Measurements from ENCODE around the gene MTRR. TPM values are rescaled to one million over a fixed set of nuclear protein-coding genes. Genes with fewer than 3 reads are reported as not detected.

The MTRR gene
- total RNA-seq, 3 donors from 2014 or later: 57.2 to 64.8 (median 57.9) TPM

DNA sequence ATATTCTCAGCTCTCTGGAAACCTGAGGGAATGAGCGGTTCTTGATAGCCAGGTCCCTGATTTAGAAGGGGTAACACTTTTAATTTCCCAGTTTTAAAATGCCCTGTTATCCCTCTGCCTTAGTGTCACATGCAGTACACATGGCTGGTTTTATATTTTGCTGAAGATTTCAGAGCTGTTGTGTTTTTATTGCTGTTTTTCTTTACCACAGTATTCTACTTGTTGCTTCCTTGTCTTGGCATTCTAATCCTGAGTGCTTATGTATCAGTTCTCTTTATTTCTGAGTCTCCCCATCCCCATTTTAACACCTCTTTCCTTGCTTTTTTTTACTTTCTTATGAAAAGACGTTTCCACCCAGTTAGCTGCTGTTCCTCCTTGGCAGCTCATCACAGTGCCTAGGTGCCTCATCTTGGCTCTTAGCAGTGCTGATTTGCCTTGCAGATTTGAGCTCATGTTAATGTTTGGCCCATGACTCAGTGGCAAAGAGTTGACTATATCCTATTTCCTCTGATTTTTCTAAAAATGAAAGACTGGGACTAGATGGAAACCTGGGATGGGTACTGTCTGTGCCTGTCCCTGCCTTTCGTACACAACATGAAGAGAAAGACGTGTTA, 3.7 kb downstream of the MTRR start:
- Mint-ChIP-seq H3K36me3 (ENCODE audit: insufficient read depth) (peaks cover 43% of the 10 kb centered on the region), H3K4me1 (ENCODE audit: low read depth) (peaks cover 68% of the 10 kb centered on the region), H3K27me3 (ENCODE audit: low read depth) (no peaks in the 10 kb centered on the region), H3K4me3 (peak overlapping the region; percentile 97), H3K9me3 (no peaks in the 10 kb centered on the region)
- no peak for DNase-seq
- ATAC-seq: no peak

DNA sequence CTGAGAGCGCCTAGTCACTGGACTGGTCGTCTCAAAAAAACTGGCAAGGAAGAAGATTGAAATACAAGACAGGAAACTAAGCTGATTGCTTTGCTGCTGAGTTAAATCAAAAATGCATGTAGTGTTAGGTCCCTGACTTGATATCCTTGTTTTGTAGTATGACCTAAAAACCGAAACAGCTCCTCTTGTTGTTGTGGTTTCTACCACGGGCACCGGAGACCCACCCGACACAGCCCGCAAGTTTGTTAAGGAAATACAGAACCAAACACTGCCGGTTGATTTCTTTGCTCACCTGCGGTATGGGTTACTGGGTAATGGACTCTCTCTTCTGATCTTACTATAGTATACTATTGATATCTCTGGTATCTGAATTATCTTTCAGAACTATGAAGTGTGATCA, 4.3 kb downstream of the MTRR start:
- Mint-ChIP-seq H3K27me3 (ENCODE audit: low read depth) (no peaks in the 10 kb centered on the region), H3K9me3 (no peaks in the 10 kb centered on the region), H3K4me1 (ENCODE audit: low read depth) (peaks cover 72% of the 10 kb centered on the region), H3K36me3 (ENCODE audit: insufficient read depth) (peaks cover 49% of the 10 kb centered on the region), H3K4me3 (peak overlapping the region; percentile 97)
- no peak for DNase-seq
- ATAC-seq: peak in 1 of 2 donors; percentile 2

DNA sequence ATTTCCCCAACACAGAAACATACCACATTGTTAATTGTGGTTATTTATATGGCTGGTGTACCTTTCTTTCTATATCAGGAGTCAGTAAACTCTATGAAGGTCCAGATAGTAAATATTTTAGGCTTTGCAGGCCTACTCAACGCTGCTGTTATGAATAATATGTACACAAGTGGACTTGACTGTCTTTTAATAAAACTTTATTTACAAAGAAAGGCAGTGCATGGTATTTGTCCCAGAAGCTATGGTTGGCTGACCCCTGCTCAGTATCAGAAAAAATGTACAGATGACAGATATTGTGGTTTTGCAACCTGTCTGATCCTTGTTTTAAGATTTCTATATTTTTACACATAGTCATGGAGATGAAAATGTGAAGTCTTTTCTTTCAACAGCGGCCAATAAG, 5.7 kb downstream of the MTRR start:
- ATAC-seq (no peak), DNase-seq (no peak)
- no peaks in the 10 kb centered on the region for H3K9me3 Mint-ChIP-seq
- peaks cover 58% of the 10 kb centered on the region for H3K36me3 Mint-ChIP-seq (ENCODE audit: insufficient read depth)
- peaks cover 82% of the 10 kb centered on the region for H3K4me1 Mint-ChIP-seq (ENCODE audit: low read depth)
- no peak overlapping the region for H3K4me3 Mint-ChIP-seq
- no peaks in the 10 kb centered on the region for H3K27me3 Mint-ChIP-seq (ENCODE audit: low read depth)

DNA sequence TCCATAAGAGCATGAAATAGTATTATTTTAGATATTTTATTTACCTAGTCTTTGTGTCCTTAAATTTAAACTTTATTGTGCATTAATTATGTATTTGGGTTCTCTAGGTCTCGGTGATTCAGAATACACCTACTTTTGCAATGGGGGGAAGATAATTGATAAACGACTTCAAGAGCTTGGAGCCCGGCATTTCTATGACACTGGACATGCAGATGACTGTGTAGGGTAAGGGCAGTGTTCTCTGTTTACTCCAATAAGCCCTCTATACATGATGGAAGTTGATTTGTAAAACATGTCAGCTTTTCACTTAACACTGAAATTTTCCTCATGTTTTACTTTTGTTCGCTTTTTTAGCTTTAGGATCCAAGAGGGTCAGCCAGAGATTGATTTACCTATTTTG, 6.2 kb downstream of the MTRR start:
- H3K4me1 Mint-ChIP-seq (ENCODE audit: low read depth): peaks cover 78% of the 10 kb centered on the region
- ATAC-seq (no peak), DNase-seq (no peak)
- no peak overlapping the region for H3K4me3 Mint-ChIP-seq
- H3K27me3 Mint-ChIP-seq (ENCODE audit: low read depth): no peaks in the 10 kb centered on the region
- H3K36me3 Mint-ChIP-seq (ENCODE audit: insufficient read depth): peaks cover 58% of the 10 kb centered on the region
- H3K9me3 Mint-ChIP-seq: no peaks in the 10 kb centered on the region

DNA sequence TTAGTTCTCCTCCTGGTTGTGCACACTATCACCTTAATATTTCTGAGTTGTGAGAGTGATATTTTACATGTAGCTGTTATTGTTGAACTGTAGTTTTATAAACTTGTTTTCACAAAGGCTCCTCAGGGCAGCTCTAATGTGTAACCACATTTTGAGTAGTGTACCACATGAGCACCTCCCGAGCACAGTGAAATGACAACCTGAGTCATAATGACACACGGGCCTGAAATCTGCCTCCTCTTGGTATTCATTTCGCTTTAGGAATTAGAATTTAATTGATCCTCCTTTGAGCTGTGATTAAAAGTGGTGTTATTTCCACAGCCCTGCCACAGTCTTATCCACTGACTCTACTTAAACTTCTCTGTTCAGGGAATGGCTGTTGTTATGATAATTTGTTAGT, 7.9 kb downstream of the MTRR start:
- Mint-ChIP-seq H3K27me3 (ENCODE audit: low read depth) (no peaks in the 10 kb centered on the region), H3K36me3 (ENCODE audit: insufficient read depth) (peaks cover 65% of the 10 kb centered on the region), H3K4me3 (no peak overlapping the region), H3K9me3 (no peaks in the 10 kb centered on the region), H3K4me1 (ENCODE audit: low read depth) (peaks cover 74% of the 10 kb centered on the region)
- ATAC-seq: peak; percentile 57 to 63
- no peak for DNase-seq

DNA sequence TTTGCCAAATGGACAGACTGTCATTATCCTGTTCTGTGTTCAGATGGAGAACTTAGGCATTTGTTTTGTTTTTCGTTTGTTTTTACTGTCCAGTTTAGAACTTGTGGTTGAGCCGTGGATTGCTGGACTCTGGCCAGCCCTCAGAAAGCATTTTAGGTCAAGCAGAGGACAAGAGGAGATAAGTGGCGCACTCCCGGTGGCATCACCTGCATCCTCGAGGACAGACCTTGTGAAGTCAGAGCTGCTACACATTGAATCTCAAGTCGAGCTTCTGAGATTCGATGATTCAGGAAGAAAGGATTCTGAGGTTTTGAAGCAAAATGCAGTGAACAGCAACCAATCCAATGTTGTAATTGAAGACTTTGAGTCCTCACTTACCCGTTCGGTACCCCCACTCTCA, 8.9 kb downstream of the MTRR start:
- no peaks in the 10 kb centered on the region for H3K27me3 Mint-ChIP-seq (ENCODE audit: low read depth)
- no peaks in the 10 kb centered on the region for H3K9me3 Mint-ChIP-seq
- H3K4me1 Mint-ChIP-seq (ENCODE audit: low read depth): peaks cover 67% of the 10 kb centered on the region
- H3K4me3 Mint-ChIP-seq: no peak overlapping the region
- peaks cover 66% of the 10 kb centered on the region for H3K36me3 Mint-ChIP-seq (ENCODE audit: insufficient read depth)
- ATAC-seq (no peak), DNase-seq (no peak)

DNA sequence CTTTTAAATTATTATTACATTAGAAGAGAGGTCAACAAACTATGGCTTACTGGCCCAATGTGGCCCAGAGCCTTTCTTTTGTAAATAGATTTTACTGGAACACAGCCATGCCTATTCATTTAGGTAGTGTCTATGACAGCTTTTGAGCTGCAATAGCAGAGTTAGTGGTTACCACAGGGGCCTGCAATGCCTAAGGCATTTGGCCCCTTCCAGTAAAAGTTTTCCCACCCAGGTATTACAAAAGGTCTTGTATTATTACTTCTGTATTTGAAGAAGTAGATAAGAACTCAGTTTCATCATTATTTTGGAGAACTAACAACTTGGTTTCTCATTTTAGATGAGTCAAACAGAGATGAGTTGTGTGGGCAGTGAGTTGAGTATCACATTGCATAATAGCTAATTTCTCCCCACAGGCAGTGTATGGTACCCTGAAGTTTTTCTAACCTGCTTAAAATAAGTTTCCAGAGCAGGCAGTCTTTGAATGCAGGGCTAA, 9.5 kb downstream of the MTRR start:
- H3K27me3 Mint-ChIP-seq (ENCODE audit: low read depth): no peaks in the 10 kb centered on the region
- no peak overlapping the region for H3K4me3 Mint-ChIP-seq
- peaks cover 62% of the 10 kb centered on the region for H3K4me1 Mint-ChIP-seq (ENCODE audit: low read depth)
- peaks cover 69% of the 10 kb centered on the region for H3K36me3 Mint-ChIP-seq (ENCODE audit: insufficient read depth)
- no peak for DNase-seq
- no peaks in the 10 kb centered on the region for H3K9me3 Mint-ChIP-seq
- ATAC-seq: peak; percentile 73 to 80

DNA sequence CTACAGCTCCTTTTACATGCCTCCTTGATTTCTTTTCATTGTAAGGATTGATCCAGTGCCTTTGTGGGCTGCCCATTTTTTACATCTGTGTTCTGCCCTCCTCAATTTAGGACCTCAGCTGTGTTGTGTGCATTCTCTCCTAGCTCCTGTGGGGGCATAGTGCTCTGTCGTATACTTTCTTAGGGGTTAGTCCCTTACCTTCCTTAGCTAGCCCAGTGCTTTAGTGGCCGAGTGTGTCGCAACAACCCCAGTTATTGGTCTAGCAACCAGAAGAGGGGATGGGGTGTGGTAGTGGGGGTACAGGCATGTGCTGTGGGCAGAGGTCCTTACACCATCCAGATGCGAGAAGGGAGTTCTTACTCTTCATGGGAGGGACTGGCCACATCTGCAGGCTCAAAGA, 12.1 kb downstream of the MTRR start:
- ATAC-seq: no peak
- DNase-seq: no peak
- Mint-ChIP-seq H3K4me3 (no peak overlapping the region), H3K36me3 (ENCODE audit: insufficient read depth) (peaks cover 59% of the 10 kb centered on the region), H3K4me1 (ENCODE audit: low read depth) (peaks cover 44% of the 10 kb centered on the region), H3K27me3 (ENCODE audit: low read depth) (no peaks in the 10 kb centered on the region), H3K9me3 (no peaks in the 10 kb centered on the region)

DNA sequence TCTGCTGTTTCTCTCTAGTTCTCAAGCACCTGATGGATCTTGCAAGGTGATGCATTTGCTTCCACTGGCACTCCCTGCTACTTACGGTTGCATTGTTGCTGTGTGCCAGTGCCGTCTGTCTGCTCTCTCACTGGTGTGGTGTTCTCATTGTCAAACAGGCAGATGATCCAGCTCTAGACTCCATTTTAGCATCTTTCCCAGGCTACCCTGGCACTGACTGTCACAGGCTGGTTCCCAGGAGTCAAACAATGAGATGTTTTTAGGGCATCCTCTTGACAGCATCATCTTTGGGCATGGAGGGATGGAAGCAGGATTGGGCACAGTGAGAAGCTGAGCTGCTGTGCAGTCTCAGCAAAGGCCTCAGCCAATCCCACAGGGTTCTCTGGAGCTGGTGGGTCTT, 12.9 kb downstream of the MTRR start:
- Mint-ChIP-seq H3K9me3 (no peaks in the 10 kb centered on the region), H3K4me3 (no peak overlapping the region), H3K36me3 (ENCODE audit: insufficient read depth) (peaks cover 59% of the 10 kb centered on the region), H3K27me3 (ENCODE audit: low read depth) (no peaks in the 10 kb centered on the region), H3K4me1 (ENCODE audit: low read depth) (peaks cover 38% of the 10 kb centered on the region)
- ATAC-seq (no peak), DNase-seq (no peak)

DNA sequence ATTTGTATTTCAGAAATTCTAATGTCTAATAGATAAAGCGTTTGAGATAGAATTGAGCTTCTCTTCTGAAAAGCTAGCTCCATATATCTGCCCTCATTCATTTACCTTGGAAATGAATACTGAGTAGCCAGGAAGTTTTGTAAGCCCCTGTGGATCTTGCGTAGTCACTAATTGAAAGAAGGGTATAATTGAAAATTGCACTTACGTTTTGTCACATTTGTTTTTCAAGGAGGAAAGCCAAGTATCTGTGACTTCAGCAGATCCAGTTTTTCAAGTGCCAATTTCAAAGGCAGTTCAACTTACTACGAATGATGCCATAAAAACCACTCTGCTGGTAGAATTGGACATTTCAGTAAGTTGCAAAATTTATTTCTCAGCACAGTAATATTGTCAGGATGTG, 14.0 kb downstream of the MTRR start:
- no peak overlapping the region for H3K4me3 Mint-ChIP-seq

DNA sequence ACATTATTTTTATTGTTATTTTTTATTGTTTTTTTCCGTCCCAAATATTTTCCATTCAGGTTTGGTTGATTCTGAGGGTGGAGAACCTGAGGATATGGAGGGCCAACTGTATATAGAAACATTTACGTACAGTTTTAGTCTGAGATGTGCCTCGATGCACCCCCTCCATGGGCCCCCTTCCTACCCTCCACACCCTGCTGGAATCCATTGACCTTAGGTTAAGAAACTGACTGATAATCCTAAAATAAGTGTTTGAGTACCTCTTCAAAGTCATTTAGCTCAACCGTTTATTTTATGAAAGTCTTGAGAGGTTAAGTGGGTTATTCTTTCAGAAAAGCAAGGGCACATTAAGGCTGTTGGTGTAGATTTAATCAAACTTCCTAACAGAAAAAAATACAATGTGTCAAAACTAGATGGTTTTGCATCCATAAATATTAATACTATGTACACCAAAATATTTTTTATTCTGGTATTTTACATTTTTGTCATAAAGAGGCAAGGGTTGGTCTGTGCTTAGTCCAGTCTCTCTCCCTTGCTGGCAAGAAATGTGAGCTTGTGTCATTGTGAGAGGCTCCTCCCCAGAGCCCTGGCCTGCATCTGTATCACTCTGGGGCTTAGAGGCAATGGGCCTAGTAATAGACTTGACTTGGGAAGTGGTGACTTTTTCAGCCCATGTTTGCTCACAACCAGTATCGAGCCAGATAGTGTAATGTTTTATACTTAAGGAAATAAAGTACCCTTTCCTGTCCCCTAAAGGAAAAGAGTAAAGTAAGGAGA, 15.7 kb downstream of the MTRR start:
- peaks cover 17% of the 10 kb centered on the region for H3K4me1 Mint-ChIP-seq (ENCODE audit: low read depth)
- H3K36me3 Mint-ChIP-seq (ENCODE audit: insufficient read depth): peaks cover 57% of the 10 kb centered on the region
- DNase-seq: no peak
- no peaks in the 10 kb centered on the region for H3K27me3 Mint-ChIP-seq (ENCODE audit: low read depth)
- H3K4me3 Mint-ChIP-seq: no peak overlapping the region
- no peak for ATAC-seq
- no peaks in the 10 kb centered on the region for H3K9me3 Mint-ChIP-seq

More for the DNA sequence above, 14.0 kb downstream of the MTRR start:
- Mint-ChIP-seq H3K4me1 (ENCODE audit: low read depth) (peaks cover 30% of the 10 kb centered on the region), H3K36me3 (ENCODE audit: insufficient read depth) (peaks cover 58% of the 10 kb centered on the region), H3K27me3 (ENCODE audit: low read depth) (no peaks in the 10 kb centered on the region), H3K9me3 (no peaks in the 10 kb centered on the region)
- DNase-seq (no peak), ATAC-seq (no peak)

DNA sequence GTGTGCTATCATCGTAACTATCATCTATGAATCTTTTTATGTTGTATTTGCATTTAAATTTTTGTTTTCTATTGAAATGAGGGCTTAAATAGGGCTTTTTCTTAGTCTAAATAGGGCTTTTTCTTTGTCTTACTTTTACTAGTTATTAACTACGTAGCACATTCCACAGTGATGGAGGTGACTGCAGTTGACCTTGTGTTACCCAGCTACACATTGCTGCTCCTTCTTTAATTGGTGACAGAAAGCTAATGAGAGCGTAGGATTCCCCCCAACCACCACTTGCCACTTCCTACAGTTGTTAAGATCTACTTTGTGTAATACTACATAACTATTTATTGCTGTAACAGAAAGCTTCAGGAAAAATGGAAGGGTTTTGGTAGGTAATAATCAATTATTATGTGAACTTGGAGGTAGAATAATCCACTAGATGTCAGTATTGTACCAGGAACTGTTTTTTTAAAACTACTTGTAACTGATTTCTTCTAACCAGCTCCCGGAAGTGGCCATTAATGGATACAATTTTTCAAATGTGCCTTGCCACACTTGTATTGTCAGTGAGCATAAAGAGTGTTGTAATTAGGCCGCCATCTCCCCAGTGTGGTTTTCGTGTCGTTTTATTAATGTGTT, 18.0 kb downstream of the MTRR start:
- H3K27me3 Mint-ChIP-seq (ENCODE audit: low read depth): no peaks in the 10 kb centered on the region
- peaks cover 50% of the 10 kb centered on the region for H3K36me3 Mint-ChIP-seq (ENCODE audit: insufficient read depth)
- H3K4me1 Mint-ChIP-seq (ENCODE audit: low read depth): peaks cover 4% of the 10 kb centered on the region
- no peaks in the 10 kb centered on the region for H3K9me3 Mint-ChIP-seq
- ATAC-seq (no peak), DNase-seq (no peak)
- no peak overlapping the region for H3K4me3 Mint-ChIP-seq

DNA sequence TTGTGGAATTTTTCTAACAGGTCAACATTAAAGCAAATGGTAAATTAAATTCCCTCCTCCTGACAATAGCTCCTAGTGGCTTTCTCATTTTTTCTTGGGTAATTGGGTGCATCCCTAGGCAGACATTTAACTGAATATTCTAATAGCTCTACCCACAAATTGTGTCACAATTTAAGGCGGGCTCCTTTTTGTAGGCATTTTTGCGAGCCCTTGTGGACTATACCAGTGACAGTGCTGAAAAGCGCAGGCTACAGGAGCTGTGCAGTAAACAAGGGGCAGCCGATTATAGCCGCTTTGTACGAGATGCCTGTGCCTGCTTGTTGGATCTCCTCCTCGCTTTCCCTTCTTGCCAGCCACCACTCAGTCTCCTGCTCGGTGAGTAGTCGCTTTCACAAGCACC, 20.0 kb downstream of the MTRR start:
- H3K4me3 Mint-ChIP-seq: no peak overlapping the region
- DNase-seq (no peak), ATAC-seq (no peak)
- H3K9me3 Mint-ChIP-seq: no peaks in the 10 kb centered on the region
- H3K4me1 Mint-ChIP-seq (ENCODE audit: low read depth): peaks cover 2% of the 10 kb centered on the region
- peaks cover 58% of the 10 kb centered on the region for H3K36me3 Mint-ChIP-seq (ENCODE audit: insufficient read depth)
- no peaks in the 10 kb centered on the region for H3K27me3 Mint-ChIP-seq (ENCODE audit: low read depth)

DNA sequence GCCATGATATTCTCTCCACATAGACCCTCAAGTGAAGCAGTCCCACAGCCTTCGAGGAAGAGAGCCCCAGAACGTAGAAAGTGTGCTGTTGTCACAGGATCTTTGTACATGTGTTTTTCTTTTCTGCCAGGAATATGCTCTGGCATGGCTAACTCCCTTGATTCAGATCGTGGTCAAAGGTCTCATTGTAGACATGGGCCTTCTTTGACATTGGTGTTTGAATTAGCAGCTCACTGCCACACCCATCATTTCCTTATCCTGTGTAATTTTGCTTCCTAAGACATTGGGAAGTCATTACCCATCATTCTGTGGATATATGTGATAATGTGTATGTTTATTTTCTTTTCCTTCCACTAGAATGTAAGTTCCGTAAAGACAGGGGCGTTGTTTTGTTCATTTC, 25.5 kb downstream of the MTRR start:
- Mint-ChIP-seq H3K4me1 (ENCODE audit: low read depth) (peaks cover 10% of the 10 kb centered on the region), H3K36me3 (ENCODE audit: insufficient read depth) (peaks cover 72% of the 10 kb centered on the region), H3K9me3 (no peaks in the 10 kb centered on the region), H3K27me3 (ENCODE audit: low read depth) (no peaks in the 10 kb centered on the region), H3K4me3 (no peak overlapping the region)
- ATAC-seq (no peak), DNase-seq (no peak)

DNA sequence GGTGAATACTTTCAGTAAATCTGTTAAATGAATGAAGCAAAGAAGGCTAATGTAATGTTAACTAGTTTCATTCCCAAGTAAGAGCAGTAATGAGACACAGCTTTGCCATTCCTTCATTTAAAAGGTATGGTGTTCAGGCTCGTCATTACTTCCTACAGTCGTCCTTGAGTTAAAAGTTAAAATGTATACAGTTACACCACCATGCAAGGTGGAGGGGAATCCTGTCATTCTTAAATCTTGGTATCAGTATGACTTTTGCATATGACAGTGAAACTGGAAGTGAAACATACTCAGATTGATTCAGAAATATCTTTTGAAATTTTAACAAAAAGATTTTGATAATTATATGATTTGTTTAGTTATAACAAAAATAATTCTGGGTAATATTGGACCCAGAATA, 25.9 kb downstream of the MTRR start:
- no peaks in the 10 kb centered on the region for H3K27me3 Mint-ChIP-seq (ENCODE audit: low read depth)
- no peaks in the 10 kb centered on the region for H3K9me3 Mint-ChIP-seq
- no peak overlapping the region for H3K4me3 Mint-ChIP-seq
- DNase-seq (no peak), ATAC-seq (peak; percentile 78 to 83)
- peaks cover 10% of the 10 kb centered on the region for H3K4me1 Mint-ChIP-seq (ENCODE audit: low read depth)
- H3K36me3 Mint-ChIP-seq (ENCODE audit: insufficient read depth): peaks cover 73% of the 10 kb centered on the region

All from activated T-cell treated with anti-CD3 and anti-CD28 coated beads, Interleukin-2, amount 50 U/mL, for 4 hours (primary cell).